Inferior parietal cortex (tissue), 1 donor: ENCODE data around the gene KIAA1217.
A peak's percentile ranks its signal among the peaks of the same experiment; 100 is the strongest.
"Not testable (repeated sequence)": the region's sequence is repeated elsewhere in the genome, so short reads cannot be mapped to it uniquely, and the experiment has no call there.

Experiments used
- DNase-seq: peaks from one replicate; pipeline ENCODE4 v3.0.0-alpha.2; 2016; ENCODE audit errors: extremely low spot score

Gene KIAA1217

GRCh38 chr10:24339387-24339786, 130.4 kb downstream of the KIAA1217 start:
- no peak for DNase-seq

GRCh38 chr10:24340446-24340845, 131.5 kb downstream of the KIAA1217 start:
- DNase-seq, result no peak

- no peak for DNase-seq
These were observed 131.9 kb downstream of the KIAA1217 start for GRCh38 chr10:24340883-24341282.

- no peak for DNase-seq
These were observed 132.4 kb downstream of the KIAA1217 start for GRCh38 chr10:24341371-24341770.

DNA sequence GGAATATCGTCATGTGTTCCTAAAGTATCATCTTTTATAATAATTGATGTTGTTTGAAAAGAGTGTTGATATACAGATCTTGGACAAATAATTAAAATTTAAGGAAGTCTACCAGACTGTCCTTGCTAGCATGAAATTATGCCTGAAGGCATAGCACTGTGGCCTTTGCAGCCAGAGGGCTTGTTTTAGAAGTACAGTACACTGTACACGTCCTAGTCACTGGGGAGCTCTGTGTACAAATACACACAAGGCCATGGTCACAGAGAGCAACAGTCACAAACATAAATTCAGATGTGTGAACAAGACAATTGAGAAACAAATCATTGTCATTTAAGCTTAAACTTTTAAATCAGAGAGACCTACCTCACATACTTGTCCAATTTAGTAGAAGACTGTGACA, 133.0 kb downstream of the KIAA1217 start:
- no peak for DNase-seq

GRCh38 chr10:24343686-24344085, 134.7 kb downstream of the KIAA1217 start:
- no peak for DNase-seq

GRCh38 chr10:24344279-24344678, 135.3 kb downstream of the KIAA1217 start:
- no peak for DNase-seq

- DNase-seq, result no peak
These were observed 135.9 kb downstream of the KIAA1217 start for GRCh38 chr10:24344695-24345463.

GRCh38 chr10:24346877-24347519, 138.1 kb downstream of the KIAA1217 start:
- DNase-seq, result no peak

DNA sequence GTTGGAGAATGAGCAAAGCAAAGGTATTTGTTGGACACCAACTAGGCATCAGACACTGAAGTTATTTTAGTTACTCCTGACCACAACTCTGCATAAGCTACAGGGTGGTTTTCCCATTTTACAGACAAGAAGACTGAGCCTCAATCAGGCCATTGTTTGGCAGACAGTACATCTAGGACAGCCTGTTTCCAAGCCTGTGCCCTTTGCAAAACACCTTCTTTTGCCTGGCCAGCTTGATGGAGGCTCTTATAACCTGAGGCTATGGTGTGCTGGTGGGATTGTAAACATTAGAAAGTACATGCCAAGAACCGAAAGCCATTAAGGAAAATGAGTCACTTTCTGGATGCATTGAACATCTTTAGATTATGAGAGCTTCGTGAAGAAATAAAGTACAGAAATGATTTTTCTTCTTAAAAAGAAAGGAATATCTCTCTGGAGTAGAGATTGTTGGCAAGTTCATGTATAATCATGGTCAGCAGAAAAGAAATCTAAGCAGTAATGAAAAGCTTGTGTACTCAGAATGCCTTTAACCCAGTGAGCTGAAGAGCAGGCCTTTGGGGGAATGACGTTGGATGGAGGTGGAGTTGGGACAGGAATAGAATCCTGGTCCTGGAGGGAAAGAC, 140.6 kb downstream of the KIAA1217 start:
- DNase-seq, result no peak

DNA sequence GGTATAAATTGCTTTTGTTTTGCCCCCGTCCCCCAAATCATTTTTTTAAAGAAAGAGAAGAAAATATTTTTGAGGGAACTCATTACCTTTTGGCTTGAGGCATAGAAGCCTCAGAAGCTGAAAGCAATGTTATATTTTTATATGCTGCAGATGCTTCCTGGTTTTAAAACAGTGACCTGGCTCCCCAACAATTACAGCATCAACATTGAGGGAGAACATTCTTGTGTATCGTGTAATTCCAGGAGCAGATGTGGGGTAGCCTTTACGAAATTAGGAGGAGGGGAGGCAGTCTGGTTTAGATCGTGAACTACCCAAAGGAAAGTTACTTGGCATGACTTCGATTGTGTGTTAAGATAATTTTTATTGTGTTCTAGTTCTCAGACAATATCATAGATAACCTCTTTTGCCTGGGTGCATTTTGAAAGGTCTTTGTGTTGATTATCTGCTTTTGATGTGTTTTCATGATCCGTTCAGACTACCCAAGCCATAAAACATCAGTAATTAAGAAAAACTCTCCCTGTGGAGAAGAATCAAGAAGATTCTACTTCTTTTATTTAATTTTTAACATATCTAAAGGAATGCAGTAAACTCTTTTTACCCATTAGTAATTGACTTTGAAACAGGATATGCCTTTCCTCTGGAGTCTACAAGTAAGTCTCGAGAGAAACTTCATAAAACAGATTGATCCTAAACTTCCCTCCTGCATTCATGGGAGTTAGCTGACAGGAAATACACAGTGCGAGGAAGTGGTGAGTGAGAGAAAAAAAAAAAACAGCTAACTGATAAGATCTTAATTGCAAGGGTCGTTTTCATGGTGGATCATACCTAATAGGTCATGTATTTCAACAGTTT, 141.4 kb downstream of the KIAA1217 start:
- DNase-seq, result no peak

DNA sequence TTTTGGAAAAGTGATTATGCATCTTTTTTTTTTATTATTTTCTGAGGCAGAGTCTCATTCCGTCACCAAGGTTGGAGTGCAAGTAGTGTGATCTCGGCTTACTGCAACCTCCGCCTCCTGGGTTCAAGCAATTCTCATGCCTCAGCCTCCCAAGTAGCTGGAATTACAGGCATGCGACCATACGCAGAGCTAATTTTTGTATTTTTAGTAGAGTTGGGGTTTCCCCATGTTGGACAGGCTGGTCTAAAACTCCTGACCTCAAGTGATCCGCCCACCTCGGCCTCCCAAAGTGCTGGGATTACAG, 141.9 kb downstream of the KIAA1217 start:
- DNase-seq, result not testable (repeated sequence)

DNA sequence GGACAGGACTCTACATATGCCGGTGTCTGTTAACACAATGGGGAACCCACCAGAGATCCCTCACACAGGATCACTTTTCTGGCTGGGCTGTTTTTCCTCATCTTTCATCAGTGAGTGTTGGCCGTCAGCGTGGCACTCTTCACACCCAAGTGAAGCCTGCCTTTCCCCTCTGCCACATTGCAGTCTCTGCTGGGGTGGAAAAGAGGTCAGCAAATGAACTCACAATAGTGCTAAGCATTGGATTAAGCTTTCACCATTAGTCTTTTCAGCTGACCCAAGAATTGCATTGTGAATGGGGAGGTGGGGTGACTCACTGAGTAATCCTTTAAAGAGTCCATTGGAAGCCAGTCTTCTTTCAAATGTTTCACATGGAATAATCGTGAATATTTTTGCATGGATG, 143.0 kb downstream of the KIAA1217 start:
- DNase-seq, result no peak

DNA sequence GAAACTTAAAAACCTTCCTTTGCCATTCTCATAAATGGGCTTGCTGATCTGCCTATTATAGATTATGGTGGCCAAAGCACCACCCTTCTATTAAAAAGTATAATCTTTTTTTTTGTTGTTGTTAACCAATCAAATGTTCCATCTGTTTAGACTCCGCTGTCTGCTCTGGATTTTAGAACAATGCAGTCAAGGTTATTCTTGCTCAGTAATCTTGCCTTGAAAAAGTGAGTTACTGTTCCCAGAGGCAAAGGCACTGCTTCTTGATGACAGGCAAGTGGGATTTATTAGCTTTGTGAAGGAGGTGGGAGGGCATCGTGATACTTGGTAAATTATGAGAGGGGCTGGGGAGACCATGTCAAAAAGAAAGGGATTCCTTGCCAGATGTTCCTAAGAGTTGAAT, 143.5 kb downstream of the KIAA1217 start:
- no peak for DNase-seq

- no peak for DNase-seq
These were observed 144.4 kb downstream of the KIAA1217 start for GRCh38 chr10:24353319-24353718.

DNA sequence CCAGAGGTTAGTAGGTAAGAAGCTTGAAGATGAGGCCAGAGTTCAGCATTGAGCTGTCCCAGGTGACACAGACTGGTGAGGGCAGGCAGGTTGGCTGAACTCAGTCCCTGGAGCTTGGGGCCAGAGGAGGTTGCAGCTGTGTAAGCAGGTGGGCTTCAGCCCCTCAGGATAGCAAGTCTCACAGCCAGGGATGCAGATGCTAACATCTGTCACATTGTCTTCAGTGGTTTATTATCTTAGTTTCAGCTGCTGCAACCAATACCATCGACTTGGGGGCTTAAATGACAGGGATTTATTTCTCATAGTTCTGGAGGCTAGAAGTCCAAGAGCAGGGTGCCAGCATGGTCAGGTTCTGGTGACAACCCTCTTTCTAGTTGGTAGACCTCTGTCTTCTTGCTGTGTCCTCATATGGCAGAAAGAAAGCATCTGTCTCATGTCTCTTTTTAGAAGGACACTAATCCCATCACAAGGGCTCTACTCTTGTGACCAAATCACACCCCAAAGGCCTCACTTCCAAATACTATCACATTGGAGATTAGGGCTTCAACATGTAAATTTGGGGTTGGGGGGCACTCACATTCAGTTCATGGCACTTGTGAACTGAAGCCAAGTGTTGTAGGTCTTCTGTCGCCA, 146.2 kb downstream of the KIAA1217 start:
- no peak for DNase-seq

GRCh38 chr10:24357344-24358004, 148.5 kb downstream of the KIAA1217 start:
- no peak for DNase-seq

GRCh38 chr10:24358022-24358421, 149.1 kb downstream of the KIAA1217 start:
- DNase-seq, result no peak

- peak; percentile 84 for DNase-seq
These were observed 151.6 kb downstream of the KIAA1217 start for GRCh38 chr10:24360282-24361127.

GRCh38 chr10:24363070-24363469, 154.1 kb downstream of the KIAA1217 start:
- DNase-seq, result no peak
